ENCODE measurements around the gene SV2B.
A peak's percentile ranks its signal among the peaks of the same experiment; 100 is the strongest.

Gene SV2B

GRCh38 chr15:91302588-91303439, 202.8 kb downstream of the SV2B start:
- H3K27ac ChIP-seq (ENCODE audit: low read depth, low read length): no peak overlapping the region
- no peak overlapping the region for H4K12ac ChIP-seq (ENCODE audit: low read depth, low read length)
- H3K4me2 ChIP-seq (ENCODE audit: low read length): no peak overlapping the region
- H3K27me3 ChIP-seq (ENCODE audit: insufficient read depth, low read length): no peaks in the 10 kb centered on the region
- H3K36me3 ChIP-seq (ENCODE audit: control insufficient read depth in 1 of 2, insufficient read depth in 2 of 2, low read length in 2 of 2): no peaks in the 10 kb centered on the region
- DNase-seq: peak; percentile 4 to 82
- H3K79me2 ChIP-seq (ENCODE audit: control insufficient read depth, insufficient read depth, low read length, poor library complexity): no peaks in the 10 kb centered on the region
- H2BK12ac ChIP-seq (ENCODE audit: low read length): no peak overlapping the region
- H3K4me1 ChIP-seq (ENCODE audit: control insufficient read depth in 1 of 2, insufficient read depth in 2 of 2, low read length in 2 of 2): no peaks in the 10 kb centered on the region
- H2AK5ac ChIP-seq (ENCODE audit: low read length): no peak overlapping the region
- H3K23ac ChIP-seq (ENCODE audit: low read length): no peak overlapping the region
- no CpG with 5 or more reads among the region's 11 CpGs for WGBS (ENCODE audit: extremely low coverage, insufficient coverage, insufficient read length)
- no peak overlapping the region for H3K4ac ChIP-seq (ENCODE audit: low read depth, low read length)
- no peak overlapping the region for H3K14ac ChIP-seq (ENCODE audit: low read length)
- H3K4me3 ChIP-seq (ENCODE audit: low read depth, low read length): no peak overlapping the region
- H4K8ac ChIP-seq (ENCODE audit: low read depth, low read length): no peak overlapping the region
- no peak overlapping the region for H4K91ac ChIP-seq (ENCODE audit: low read depth, low read length)
- H2AFZ ChIP-seq (ENCODE audit: insufficient read depth, low read length, poor library complexity): no peak overlapping the region
- H3K9ac ChIP-seq (ENCODE audit: low read length): no peak overlapping the region
- no peak overlapping the region for H2BK5ac ChIP-seq (ENCODE audit: low read depth, low read length, poor library complexity)
- H2BK120ac ChIP-seq (ENCODE audit: insufficient read depth, low read length, poor library complexity): no peak overlapping the region
- no peak overlapping the region for H3K18ac ChIP-seq (ENCODE audit: low read length)
- H3K79me1 ChIP-seq (ENCODE audit: low read length): no peaks in the 10 kb centered on the region
- H3K9me3 ChIP-seq (ENCODE audit: insufficient read depth, low read depth, low read length): no peaks in the 10 kb centered on the region

DNA sequence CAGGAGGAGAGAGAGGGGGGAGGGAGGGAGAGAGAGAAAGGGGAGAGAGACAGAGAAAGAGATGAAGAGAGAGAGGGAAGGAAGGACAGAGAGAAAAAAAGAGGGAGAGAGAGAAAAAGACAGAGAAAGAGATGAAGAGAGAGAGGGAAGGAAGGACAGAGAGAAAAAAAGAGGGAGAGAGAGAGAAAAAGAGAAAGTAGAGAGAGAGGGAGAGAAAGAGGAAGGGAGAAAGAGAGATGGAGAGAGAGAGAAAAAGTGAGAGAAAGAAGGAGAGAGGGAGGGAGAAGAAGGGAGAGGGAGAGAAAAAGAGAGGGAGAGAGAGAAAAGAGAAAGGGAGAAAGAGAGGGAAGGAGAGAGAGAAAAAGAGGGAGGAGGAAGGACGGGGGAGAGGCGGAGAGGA, 204.2 kb downstream of the SV2B start:
- no peaks in the 10 kb centered on the region for H3K9me3 ChIP-seq (ENCODE audit: insufficient read depth, low read depth, low read length)
- no peak overlapping the region for H4K12ac ChIP-seq (ENCODE audit: low read depth, low read length)
- no peak overlapping the region for H3K9ac ChIP-seq (ENCODE audit: low read length)
- no peaks in the 10 kb centered on the region for H3K4me1 ChIP-seq (ENCODE audit: control insufficient read depth in 1 of 2, insufficient read depth in 2 of 2, low read length in 2 of 2)
- no peak overlapping the region for H3K4me2 ChIP-seq (ENCODE audit: low read length)
- 100% methylated on average over 2 of the region's 2 CpGs for WGBS (ENCODE audit: extremely low coverage, insufficient coverage, insufficient read length)
- H2BK12ac ChIP-seq (ENCODE audit: low read length): no peak overlapping the region
- H2BK5ac ChIP-seq (ENCODE audit: low read depth, low read length, poor library complexity): no peak overlapping the region
- H3K4ac ChIP-seq (ENCODE audit: low read depth, low read length): no peak overlapping the region
- H3K27me3 ChIP-seq (ENCODE audit: insufficient read depth, low read length): no peaks in the 10 kb centered on the region
- no peak overlapping the region for H3K27ac ChIP-seq (ENCODE audit: low read depth, low read length)
- no peak overlapping the region for H4K91ac ChIP-seq (ENCODE audit: low read depth, low read length)
- no peak overlapping the region for H3K18ac ChIP-seq (ENCODE audit: low read length)
- no peak overlapping the region for H3K14ac ChIP-seq (ENCODE audit: low read length)
- no peak overlapping the region for H2BK120ac ChIP-seq (ENCODE audit: insufficient read depth, low read length, poor library complexity)
- H3K23ac ChIP-seq (ENCODE audit: low read length): no peak overlapping the region
- H2AFZ ChIP-seq (ENCODE audit: insufficient read depth, low read length, poor library complexity): no peak overlapping the region
- DNase-seq: no peak
- H4K8ac ChIP-seq (ENCODE audit: low read depth, low read length): no peak overlapping the region
- no peak overlapping the region for H3K4me3 ChIP-seq (ENCODE audit: low read depth, low read length)
- no peaks in the 10 kb centered on the region for H3K36me3 ChIP-seq (ENCODE audit: control insufficient read depth in 1 of 2, insufficient read depth in 2 of 2, low read length in 2 of 2)
- no peaks in the 10 kb centered on the region for H3K79me1 ChIP-seq (ENCODE audit: low read length)
- no peaks in the 10 kb centered on the region for H3K79me2 ChIP-seq (ENCODE audit: control insufficient read depth, insufficient read depth, low read length, poor library complexity)
- H2AK5ac ChIP-seq (ENCODE audit: low read length): no peak overlapping the region

DNA sequence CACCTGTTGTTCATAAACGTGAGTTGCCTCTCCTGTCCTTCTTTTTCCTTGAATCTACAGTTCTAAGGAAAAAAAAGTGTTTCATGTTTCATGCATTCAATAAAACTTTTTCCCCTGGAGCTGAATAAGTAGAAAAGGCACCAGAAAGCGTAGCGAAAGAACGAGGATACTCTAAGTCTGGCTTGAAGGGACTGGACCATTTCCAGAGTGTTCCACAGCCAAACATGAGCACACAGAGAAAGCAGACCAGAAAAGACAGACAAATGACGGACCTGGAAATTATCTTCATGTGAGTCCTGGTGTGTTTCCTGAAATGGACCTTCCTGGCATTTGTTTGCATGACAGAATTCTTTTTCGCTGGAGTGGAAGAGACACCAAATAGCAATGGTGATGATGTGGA, 204.7 kb downstream of the SV2B start:
- no peak overlapping the region for H3K9ac ChIP-seq (ENCODE audit: low read length)
- no peaks in the 10 kb centered on the region for H3K4me1 ChIP-seq (ENCODE audit: control insufficient read depth in 1 of 2, insufficient read depth in 2 of 2, low read length in 2 of 2)
- H3K79me1 ChIP-seq (ENCODE audit: low read length): no peaks in the 10 kb centered on the region
- H4K8ac ChIP-seq (ENCODE audit: low read depth, low read length): no peak overlapping the region
- WGBS (ENCODE audit: extremely low coverage, insufficient coverage, insufficient read length): no CpG with 5 or more reads among the region's 6 CpGs
- H2BK12ac ChIP-seq (ENCODE audit: low read length): no peak overlapping the region
- H2AK5ac ChIP-seq (ENCODE audit: low read length): no peak overlapping the region
- H3K14ac ChIP-seq (ENCODE audit: low read length): no peak overlapping the region
- no peak overlapping the region for H3K4me2 ChIP-seq (ENCODE audit: low read length)
- H3K18ac ChIP-seq (ENCODE audit: low read length): no peak overlapping the region
- no peak for DNase-seq
- H3K79me2 ChIP-seq (ENCODE audit: control insufficient read depth, insufficient read depth, low read length, poor library complexity): no peaks in the 10 kb centered on the region
- H2BK120ac ChIP-seq (ENCODE audit: insufficient read depth, low read length, poor library complexity): no peak overlapping the region
- H3K27ac ChIP-seq (ENCODE audit: low read depth, low read length): no peak overlapping the region
- H3K9me3 ChIP-seq (ENCODE audit: insufficient read depth, low read depth, low read length): no peaks in the 10 kb centered on the region
- H2BK5ac ChIP-seq (ENCODE audit: low read depth, low read length, poor library complexity): no peak overlapping the region
- no peak overlapping the region for H3K23ac ChIP-seq (ENCODE audit: low read length)
- H3K36me3 ChIP-seq (ENCODE audit: control insufficient read depth in 1 of 2, insufficient read depth in 2 of 2, low read length in 2 of 2): no peaks in the 10 kb centered on the region
- H3K4me3 ChIP-seq (ENCODE audit: low read depth, low read length): no peak overlapping the region
- H2AFZ ChIP-seq (ENCODE audit: insufficient read depth, low read length, poor library complexity): no peak overlapping the region
- no peak overlapping the region for H4K12ac ChIP-seq (ENCODE audit: low read depth, low read length)
- no peak overlapping the region for H3K4ac ChIP-seq (ENCODE audit: low read depth, low read length)
- H3K27me3 ChIP-seq (ENCODE audit: insufficient read depth, low read length): no peaks in the 10 kb centered on the region
- no peak overlapping the region for H4K91ac ChIP-seq (ENCODE audit: low read depth, low read length)

- Histone ChIP-seq H2AFZ (ENCODE audit: insufficient read depth, low read length, poor library complexity) (no peak overlapping the region), H3K79me2 (ENCODE audit: control insufficient read depth, insufficient read depth, low read length, poor library complexity) (no peaks in the 10 kb centered on the region), H3K27ac (ENCODE audit: low read depth, low read length) (no peak overlapping the region), H4K91ac (ENCODE audit: low read depth, low read length) (no peak overlapping the region), H4K12ac (ENCODE audit: low read depth, low read length) (no peak overlapping the region), H2BK5ac (ENCODE audit: low read depth, low read length, poor library complexity) (no peak overlapping the region), H3K18ac (ENCODE audit: low read length) (no peak overlapping the region), H4K8ac (ENCODE audit: low read depth, low read length) (no peak overlapping the region), H3K9me3 (ENCODE audit: insufficient read depth, low read depth, low read length) (no peaks in the 10 kb centered on the region), H2BK12ac (ENCODE audit: low read length) (no peak overlapping the region), H3K4me1 (ENCODE audit: control insufficient read depth in 1 of 2, insufficient read depth in 2 of 2, low read length in 2 of 2) (no peaks in the 10 kb centered on the region), H3K9ac (ENCODE audit: low read length) (no peak overlapping the region), H3K36me3 (ENCODE audit: control insufficient read depth in 1 of 2, insufficient read depth in 2 of 2, low read length in 2 of 2) (no peaks in the 10 kb centered on the region), H3K23ac (ENCODE audit: low read length) (no peak overlapping the region), H3K14ac (ENCODE audit: low read length) (no peak overlapping the region), H2AK5ac (ENCODE audit: low read length) (no peak overlapping the region), H3K4me3 (ENCODE audit: low read depth, low read length) (no peak overlapping the region), H3K4me2 (ENCODE audit: low read length) (no peak overlapping the region), H3K4ac (ENCODE audit: low read depth, low read length) (no peak overlapping the region), H3K27me3 (ENCODE audit: insufficient read depth, low read length) (no peaks in the 10 kb centered on the region), H3K79me1 (ENCODE audit: low read length) (no peaks in the 10 kb centered on the region), H2BK120ac (ENCODE audit: insufficient read depth, low read length, poor library complexity) (no peak overlapping the region)
- DNase-seq: no peak
- no CpG with 5 or more reads among the region's 7 CpGs for WGBS (ENCODE audit: extremely low coverage, insufficient coverage, insufficient read length)
These were observed 206.1 kb downstream of the SV2B start for GRCh38 chr15:91306144-91306543.
